Measurements from ENCODE around the gene IGF2R. TPM values are rescaled to one million over a fixed set of nuclear protein-coding genes. Genes with fewer than 3 reads are reported as not detected.

IGF2R gene
- total RNA-seq, 1 experiment from 2014 or later: 9.6 TPM

DNA sequence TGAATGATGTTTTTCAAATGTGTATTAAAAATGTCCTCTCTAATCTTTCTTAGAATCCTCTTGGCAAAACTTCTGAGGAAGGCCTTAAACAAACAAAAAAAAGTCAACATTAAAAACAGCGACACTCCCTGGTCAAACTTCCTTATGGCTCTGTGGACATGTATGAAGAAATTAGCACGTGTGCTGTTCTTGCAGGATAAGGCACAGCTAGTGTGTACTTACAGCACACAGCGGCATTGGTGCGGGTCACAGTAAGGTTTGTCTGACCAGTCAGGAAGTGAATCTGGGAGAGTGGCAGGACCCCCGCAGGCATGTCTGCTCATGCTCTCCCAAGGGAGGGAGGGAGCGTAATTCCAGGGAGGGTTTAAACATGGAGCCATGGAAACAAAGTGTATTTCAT, 191.6 kb downstream of the IGF2R start:
- H2AFZ ChIP-seq (ENCODE audit: low read length): no peak overlapping the region
- DNase-seq: no peak
- no peaks in the 10 kb centered on the region for H3K9me2 ChIP-seq (replicated peaks; ENCODE audit: insufficient read depth, low read length)

More for the DNA sequence above, 191.6 kb downstream of the IGF2R start:
- Histone ChIP-seq H3K9ac (ENCODE audit: low read length) (no peak overlapping the region), H3K4me3 (ENCODE audit: low read length) (no peak overlapping the region), H3K4me1 (ENCODE audit: low read length) (no peaks in the 10 kb centered on the region), H3K27me3 (ENCODE audit: low read length) (no peaks in the 10 kb centered on the region), H3K4me2 (ENCODE audit: low read depth, low read length, poor library complexity, severe bottlenecking) (no peak overlapping the region), H3K9me3 (ENCODE audit: low read length) (no peaks in the 10 kb centered on the region), H3K27ac (ENCODE audit: low read length) (no peak overlapping the region), H4K20me1 (ENCODE audit: insufficient read depth, low read depth, low read length) (no peaks in the 10 kb centered on the region), H3K79me2 (ENCODE audit: low read length) (no peaks in the 10 kb centered on the region), H3K36me3 (ENCODE audit: insufficient read depth, low read length) (no peaks in the 10 kb centered on the region)

Other genes with a start within 250 kb of the IGF2R start
- gene WTAP, start 241.6 kb upstream of the IGF2R start, total RNA-seq (2014; rRNA removed; shearing (Covaris generic); ENCODE audit: low replicate concordance): 86.1 and 87.6 TPM in 2 replicates
- gene ACAT2, start 207.0 kb upstream of the IGF2R start, total RNA-seq (2014; rRNA removed; shearing (Covaris generic); ENCODE audit: low replicate concordance): 72.9 and 79.7 TPM in 2 replicates
- 223 and 247 TPM in 2 replicates for gene TCP1, start 179.5 kb upstream of the IGF2R start, total RNA-seq (2014; rRNA removed; shearing (Covaris generic); ENCODE audit: low replicate concordance)
- 50.8 and 105 TPM in 2 replicates for gene MRPL18, start 178.6 kb upstream of the IGF2R start, total RNA-seq (2014; rRNA removed; shearing (Covaris generic); ENCODE audit: low replicate concordance)
- 0.11 TPM in 1 of 2 replicates, not detected in the other for gene PNLDC1, start 168.8 kb upstream of the IGF2R start, total RNA-seq (2014; rRNA removed; shearing (Covaris generic); ENCODE audit: low replicate concordance)
- gene MAS1, start 78.1 kb upstream of the IGF2R start, total RNA-seq (2014; rRNA removed; shearing (Covaris generic); ENCODE audit: low replicate concordance): not detected in 2 replicates
- gene SLC22A1, start 152.7 kb downstream of the IGF2R start, total RNA-seq (2014; rRNA removed; shearing (Covaris generic); ENCODE audit: low replicate concordance): 0.78 TPM in 1 of 2 replicates, not detected in the other

Measured in Karpas-422 (cell line).